Nephron (organoid): ENCODE measurements around the gene KRTAP10-7.
"Not testable (repeated sequence)": the region's sequence is repeated elsewhere in the genome, so short reads cannot be mapped to it uniquely, and the experiment has no call there.

ENCODE experiments used
- H3K27ac Mint-ChIP-seq, 3 experiments: 2 replicates each; pipeline ENCODE4 v1.8.0; 2020; ENCODE audit warnings: mixed read lengths in 3 of 3, mild to moderate bottlenecking in 2 of 3, moderate library complexity in 1 of 3
- H3K27me3 Mint-ChIP-seq: 2 replicates; pipeline ENCODE4 v1.8.0; 2021; ENCODE audit warnings: low read depth, mild to moderate bottlenecking, moderate library complexity, mixed read lengths
- H3K36me3 Mint-ChIP-seq: 2 replicates; pipeline ENCODE4 v1.8.0; 2020; ENCODE audit warnings: low read depth, mixed read lengths
- H3K4me1 Mint-ChIP-seq: 2 replicates; pipeline ENCODE4 v1.8.0; 2020; ENCODE audit warnings: mixed read lengths
- H3K4me3 Mint-ChIP-seq, 3 experiments: 2 replicates each; pipeline ENCODE4 v1.8.0; 2020; ENCODE audit warnings: mild to moderate bottlenecking in 3 of 3, mixed read lengths in 3 of 3, moderate library complexity in 2 of 3
- H3K9me3 Mint-ChIP-seq: 2 replicates; pipeline ENCODE4 v1.8.0; 2020; ENCODE audit warnings: mixed read lengths
- TF ChIP-seq, protein P1 (sequence below), 3 experiments: fragments of 200-600 bp; sonication (generic); IDR thresholded peaks; one replicate each; pipeline ENCODE4 v1.5.0; 2021; ENCODE audit warnings: antibody characterized with exemption in 3 of 3; ENCODE audit not compliant: unreplicated experiment in 3 of 3

KRTAP10-7 gene

DNA sequence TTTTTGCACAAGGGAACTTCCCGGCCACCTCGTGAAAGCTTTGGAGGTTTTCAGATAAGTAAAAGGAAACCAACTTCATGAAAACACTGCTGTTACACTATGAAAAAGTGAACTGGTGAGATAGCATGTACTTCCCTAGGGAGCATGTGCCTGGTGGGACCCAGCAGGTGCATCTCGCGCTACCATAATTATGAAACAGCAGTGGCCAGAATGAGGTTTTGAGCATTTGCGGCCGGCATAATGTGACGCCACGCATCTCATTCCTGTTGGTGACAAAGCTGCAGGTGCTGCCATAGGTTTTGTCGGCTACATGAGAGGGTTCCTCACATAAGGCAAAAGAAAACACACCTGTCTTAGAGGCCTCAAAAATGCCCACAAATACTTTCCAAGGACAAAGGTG lies 43.5 kb upstream of the KRTAP10-7 start:
- Mint-ChIP-seq H3K27ac (no peak overlapping the region), H3K36me3 (no peaks in the 10 kb centered on the region), H3K27me3 (peaks cover 30% of the 10 kb centered on the region), H3K4me1 (peaks cover 33% of the 10 kb centered on the region), H3K4me3 (no peak overlapping the region), H3K9me3 (peaks cover 18% of the 10 kb centered on the region)
- TF ChIP-seq, protein P1, sequence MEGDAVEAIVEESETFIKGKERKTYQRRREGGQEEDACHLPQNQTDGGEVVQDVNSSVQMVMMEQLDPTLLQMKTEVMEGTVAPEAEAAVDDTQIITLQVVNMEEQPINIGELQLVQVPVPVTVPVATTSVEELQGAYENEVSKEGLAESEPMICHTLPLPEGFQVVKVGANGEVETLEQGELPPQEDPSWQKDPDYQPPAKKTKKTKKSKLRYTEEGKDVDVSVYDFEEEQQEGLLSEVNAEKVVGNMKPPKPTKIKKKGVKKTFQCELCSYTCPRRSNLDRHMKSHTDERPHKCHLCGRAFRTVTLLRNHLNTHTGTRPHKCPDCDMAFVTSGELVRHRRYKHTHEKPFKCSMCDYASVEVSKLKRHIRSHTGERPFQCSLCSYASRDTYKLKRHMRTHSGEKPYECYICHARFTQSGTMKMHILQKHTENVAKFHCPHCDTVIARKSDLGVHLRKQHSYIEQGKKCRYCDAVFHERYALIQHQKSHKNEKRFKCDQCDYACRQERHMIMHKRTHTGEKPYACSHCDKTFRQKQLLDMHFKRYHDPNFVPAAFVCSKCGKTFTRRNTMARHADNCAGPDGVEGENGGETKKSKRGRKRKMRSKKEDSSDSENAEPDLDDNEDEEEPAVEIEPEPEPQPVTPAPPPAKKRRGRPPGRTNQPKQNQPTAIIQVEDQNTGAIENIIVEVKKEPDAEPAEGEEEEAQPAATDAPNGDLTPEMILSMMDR (IDR thresholded peaks at IDR 0.05; ENCODE audit: unreplicated experiment in 3 of 3) = no peak

DNA sequence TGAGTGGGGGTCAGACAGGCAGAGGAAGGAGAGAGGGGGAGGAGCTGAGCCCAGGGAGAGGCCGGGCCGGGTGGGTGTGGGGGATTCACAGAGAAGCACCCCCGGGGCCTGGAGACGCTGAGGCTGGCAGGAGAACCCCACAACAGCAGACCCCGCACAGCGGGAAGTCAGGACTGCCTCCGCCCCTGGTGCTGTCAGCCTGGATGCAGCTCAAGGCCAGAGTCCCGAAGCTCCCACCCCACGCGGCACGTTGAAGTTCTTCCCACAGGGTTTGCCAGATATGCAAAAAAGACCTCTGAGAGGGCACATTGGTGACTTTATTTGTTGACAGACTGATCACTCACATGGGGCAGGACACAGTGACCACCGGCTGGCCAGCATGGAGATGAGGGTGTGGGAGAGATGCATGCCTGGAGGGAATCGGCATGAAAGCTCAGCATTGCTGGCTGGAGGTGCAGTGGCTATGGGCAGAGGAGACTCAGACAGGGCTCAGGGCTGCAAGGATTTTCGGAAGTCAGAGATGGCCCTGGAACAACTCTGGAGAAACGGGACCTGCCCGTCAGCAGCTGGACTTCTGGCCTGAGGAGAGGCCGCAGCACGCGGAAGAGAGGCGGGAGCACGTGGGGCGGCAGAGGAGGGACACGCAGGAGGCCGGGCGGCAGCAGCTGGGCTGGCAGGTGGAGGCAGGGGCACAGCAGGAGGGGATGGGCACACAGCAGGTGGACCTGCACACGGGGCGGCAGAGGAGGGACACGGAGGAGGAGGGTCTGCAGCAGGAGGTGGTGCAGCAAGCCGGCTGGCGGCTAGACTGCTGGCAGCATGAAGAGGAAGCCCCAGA lies 42.7 kb upstream of the KRTAP10-7 start:
- Mint-ChIP-seq H3K27me3 (peaks cover 28% of the 10 kb centered on the region), H3K9me3 (peaks cover 24% of the 10 kb centered on the region), H3K27ac (no peak overlapping the region), H3K36me3 (no peaks in the 10 kb centered on the region), H3K4me1 (peaks cover 33% of the 10 kb centered on the region), H3K4me3 (peak overlapping the region in 1 of 3 experiments; percentile 16)
- TF ChIP-seq, protein P1 (IDR thresholded peaks at IDR 0.05; ENCODE audit: unreplicated experiment in 3 of 3) = no peak

DNA sequence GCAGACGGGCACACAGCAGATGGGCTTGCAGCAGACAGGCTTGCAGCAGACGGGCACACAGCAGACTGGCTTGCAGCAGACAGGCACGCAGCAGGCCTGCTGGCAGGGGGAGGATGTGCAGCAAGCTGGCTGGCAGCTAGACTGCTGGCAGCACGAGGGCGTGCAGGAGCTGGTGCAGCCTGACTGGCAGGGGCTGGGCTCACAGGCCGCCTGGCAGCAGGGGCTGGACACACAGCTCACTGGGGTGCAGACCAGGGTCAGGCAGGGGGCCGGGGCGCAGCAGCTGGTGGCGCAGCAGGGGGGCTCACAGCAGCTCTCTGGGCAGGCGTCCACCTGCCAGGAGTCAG lies 42.1 kb upstream of the KRTAP10-7 start:
- H3K4me1 Mint-ChIP-seq = peaks cover 27% of the 10 kb centered on the region
- not testable (repeated sequence) for H3K36me3 Mint-ChIP-seq, H3K27ac Mint-ChIP-seq, H3K4me3 Mint-ChIP-seq
- H3K9me3 Mint-ChIP-seq = peaks cover 25% of the 10 kb centered on the region
- H3K27me3 Mint-ChIP-seq = peaks cover 28% of the 10 kb centered on the region

DNA sequence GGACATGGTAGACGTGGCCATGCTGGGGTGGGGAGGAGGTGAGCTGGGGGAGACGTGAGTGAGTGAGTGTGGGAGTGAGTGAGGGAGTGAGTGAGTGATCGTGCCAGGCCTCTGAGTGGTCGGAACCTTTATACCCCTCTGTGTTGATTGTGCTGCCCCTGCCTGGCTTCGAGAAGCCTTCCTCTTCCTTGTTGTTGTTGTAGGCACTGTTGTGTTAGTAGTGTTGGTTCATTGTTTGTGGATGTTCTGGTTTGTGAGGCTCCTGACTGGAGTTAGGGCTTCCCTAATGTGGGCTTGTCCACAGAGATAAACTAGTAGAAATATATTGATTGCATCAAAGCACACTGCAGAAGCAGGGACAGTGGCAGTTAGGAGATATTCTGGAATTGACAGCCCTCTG lies 41.7 kb upstream of the KRTAP10-7 start, which contains the start of gene KRTAP10-3:
KRTAP10-3 (minus strand) TSS at position 101 of the 400 bp plus-strand sequence; CDS start at position 21, 80 bp downstream.
- Mint-ChIP-seq H3K4me1 (peaks cover 26% of the 10 kb centered on the region), H3K36me3 (no peaks in the 10 kb centered on the region), H3K27me3 (peaks cover 28% of the 10 kb centered on the region), H3K9me3 (peaks cover 26% of the 10 kb centered on the region), H3K4me3 (peak within 1 kb of the TSS in 1 of 3 experiments; percentile 16), H3K27ac (no peak within 1 kb of the TSS)
- TF ChIP-seq, protein P1 (IDR thresholded peaks at IDR 0.05; ENCODE audit: unreplicated experiment in 3 of 3) = no peak

DNA sequence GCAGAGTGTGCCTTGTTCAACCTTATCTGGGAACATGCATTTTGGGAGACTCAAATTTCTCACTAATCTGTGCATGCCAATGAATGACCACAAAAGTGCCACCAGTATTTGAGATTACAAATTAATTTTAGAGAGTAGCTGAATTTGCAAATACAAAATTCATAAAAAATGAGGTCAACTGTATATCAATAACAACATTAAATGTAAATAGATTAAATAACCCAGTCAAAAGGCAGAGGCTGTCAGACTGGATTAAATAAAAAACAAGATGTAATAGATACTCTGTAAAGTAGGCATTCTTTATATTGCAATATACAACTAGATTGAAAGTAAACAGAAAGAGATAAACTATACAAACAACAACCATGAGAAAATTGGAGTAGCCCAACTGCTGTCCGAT lies 36.3 kb upstream of the KRTAP10-7 start:
- no peak overlapping the region for H3K4me3 Mint-ChIP-seq
- peaks cover 26% of the 10 kb centered on the region for H3K27me3 Mint-ChIP-seq
- no peaks in the 10 kb centered on the region for H3K36me3 Mint-ChIP-seq
- H3K4me1 Mint-ChIP-seq = no peaks in the 10 kb centered on the region
- peaks cover 22% of the 10 kb centered on the region for H3K9me3 Mint-ChIP-seq
- TF ChIP-seq, protein P1 (IDR thresholded peaks at IDR 0.05; ENCODE audit: unreplicated experiment in 3 of 3) = no peak
- H3K27ac Mint-ChIP-seq = no peak overlapping the region

DNA sequence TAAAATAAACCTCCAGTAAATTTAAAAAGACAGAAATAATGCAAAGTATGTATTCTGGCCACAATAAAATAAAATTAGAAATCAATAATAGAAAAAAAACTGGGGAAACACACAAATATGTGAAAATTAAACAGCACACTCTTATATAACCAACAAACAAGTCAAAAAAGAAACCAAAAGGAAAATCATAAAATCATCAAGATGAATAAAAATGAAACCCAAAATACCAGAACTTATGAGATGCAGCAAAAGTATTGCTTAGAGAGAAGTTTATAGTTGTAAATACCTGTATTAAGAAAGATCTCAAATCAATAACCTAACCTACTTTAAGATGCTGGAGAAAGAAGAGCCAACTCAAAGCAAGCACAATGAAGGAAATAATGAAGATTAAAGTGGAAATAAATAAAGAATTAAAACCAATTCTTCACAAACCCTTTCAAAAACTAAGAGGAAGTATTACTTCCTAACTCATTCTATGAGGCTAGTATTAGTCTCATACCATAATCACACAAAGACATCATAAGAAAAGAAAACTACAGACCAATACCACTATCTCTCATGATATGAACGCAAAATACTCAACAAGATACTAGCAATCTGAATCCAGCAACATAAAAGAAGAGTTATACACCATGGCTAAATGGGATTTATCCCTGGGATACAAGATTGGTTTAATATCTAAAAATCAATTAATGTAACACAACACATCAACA lies 35.4 kb upstream of the KRTAP10-7 start:
- no peaks in the 10 kb centered on the region for H3K4me1 Mint-ChIP-seq
- H3K9me3 Mint-ChIP-seq = peaks cover 18% of the 10 kb centered on the region
- no peaks in the 10 kb centered on the region for H3K36me3 Mint-ChIP-seq
- H3K4me3 Mint-ChIP-seq = no peak overlapping the region
- no peak overlapping the region for H3K27ac Mint-ChIP-seq
- TF ChIP-seq, protein P1 (IDR thresholded peaks at IDR 0.05; ENCODE audit: unreplicated experiment in 3 of 3) = no peak
- peaks cover 29% of the 10 kb centered on the region for H3K27me3 Mint-ChIP-seq
